Vagina (tissue), 2 donors: ENCODE results near the gene BORCS6. TPM values are rescaled to one million over a fixed set of nuclear protein-coding genes. Genes with fewer than 3 reads are reported as not detected.

Experiments used
- DNase-seq, 2 donors: peaks; one replicate each; pipeline ENCODE4 v3.0.0-alpha.2; 2017; ENCODE audit errors: extremely low spot score in 2 of 2
- H3K27ac ChIP-seq: fragments of 200-600 bp; sonication (generic); one replicate; pipeline ENCODE4 v1.5.1; 2019
- H3K27me3 ChIP-seq: fragments of 200-600 bp; sonication (generic); one replicate; pipeline ENCODE4 v1.5.1; 2019
- H3K36me3 ChIP-seq, 2 donors: fragments of 200-600 bp; sonication (generic); one replicate each; pipeline ENCODE4 v1.5.1; 2017 to 2019
- H3K4me1 ChIP-seq: fragments of 200-600 bp; sonication (generic); one replicate; pipeline ENCODE4 v1.5.1; 2019
- H3K4me3 ChIP-seq, 2 donors: fragments of 200-600 bp; sonication (generic); 1 replicate in 1 of 2; 2 replicates in 1 of 2; pipeline ENCODE4 v1.5.1; 2016 to 2019
- H3K9me3 ChIP-seq: fragments of 200-600 bp; sonication (generic); one replicate; pipeline ENCODE4 v1.5.1; 2019
- CTCF ChIP-seq, 3 experiments: fragments of 450-650 bp in 2 of 3; fragments of 200-600 bp in 1 of 3; sonication (generic) in 1 of 3; IDR thresholded peaks; one replicate each; pipeline ENCODE4 v1.5.1; 2017 to 2019; ENCODE audit warnings: antibody characterized with exemption in 3 of 3, mild to moderate bottlenecking in 2 of 3, moderate library complexity in 2 of 3
- POLR2A ChIP-seq, 2 donors: fragments of 450-650 bp; IDR thresholded peaks; one replicate each; pipeline ENCODE4 v1.6.1; 2017; ENCODE audit warnings: antibody characterized with exemption in 2 of 2, mild to moderate bottlenecking in 2 of 2, moderate library complexity in 2 of 2
- POLR2AphosphoS5 ChIP-seq, 2 donors: sonication (generic); formaldehyde crosslinking; IDR thresholded peaks; one replicate each; pipeline ENCODE4 v1.9.0; 2017; ENCODE audit warnings: antibody characterized with exemption in 2 of 2, mild to moderate bottlenecking in 2 of 2, low read depth in 1 of 2; ENCODE audit not compliant: insufficient read depth in 1 of 2
- intact Hi-C: fragments of 100-400 bp; cut with DNase I; formaldehyde crosslinking; loops from one replicate; pipeline ENCODE4 v1.15.1; 2023
- total RNA-seq: library from RNA; depleted of rRNA; stranded (reverse); fragments of >200 nt; gene quantifications from one replicate; pipeline ENCODE4 v1.2.3, GENCODE V29; 2016

The BORCS6 gene
- total RNA-seq, 1 donor from 2014 or later = 9.6 TPM

GRCh38 chr17:8155231-8155995 lies 34.6 kb downstream of the BORCS6 start:
- no peaks in the 10 kb centered on the region for H3K9me3 ChIP-seq
- peaks cover 45% of the 10 kb centered on the region for H3K4me1 ChIP-seq
- H3K27me3 ChIP-seq = no peaks in the 10 kb centered on the region
- H3K4me3 ChIP-seq = peak overlapping the region; percentile 84 to 98
- peaks cover 0 to 8% of the 10 kb centered on the region in 2 donors for H3K36me3 ChIP-seq
- peak overlapping the region; percentile 100 for H3K27ac ChIP-seq
- intact Hi-C loops = no loop called here
- no peak for TF ChIP-seq POLR2A (IDR thresholded peaks at IDR 0.05)
- TF ChIP-seq CTCF (IDR thresholded peaks at IDR 0.05) = no peak
- no peak for TF ChIP-seq POLR2AphosphoS5 (IDR thresholded peaks at IDR 0.05; ENCODE audit: insufficient read depth in 1 of 2, low read depth in 1 of 2)
- no peak for DNase-seq

GRCh38 chr17:8154608-8155155 lies 35.3 kb downstream of the BORCS6 start:
- TF ChIP-seq POLR2A (IDR thresholded peaks at IDR 0.05) (peak in 1 of 2 donors; percentile 18), POLR2AphosphoS5 (IDR thresholded peaks at IDR 0.05; ENCODE audit: insufficient read depth in 1 of 2, low read depth in 1 of 2) (no peak), CTCF (IDR thresholded peaks at IDR 0.05) (no peak)
- Histone ChIP-seq H3K4me1 (peaks cover 49% of the 10 kb centered on the region), H3K27me3 (no peaks in the 10 kb centered on the region), H3K27ac (peak overlapping the region; percentile 100), H3K9me3 (no peaks in the 10 kb centered on the region), H3K36me3 (peaks cover 2 to 16% of the 10 kb centered on the region in 2 donors), H3K4me3 (peak overlapping the region; percentile 84 to 98)
- DNase-seq = no peak
- intact Hi-C loops = no loop called here

- H3K9me3 ChIP-seq = no peaks in the 10 kb centered on the region
- DNase-seq = peak in 1 of 2 donors; percentile 100
- no peaks in the 10 kb centered on the region for H3K27me3 ChIP-seq
- peaks cover 8 to 17% of the 10 kb centered on the region in 2 donors for H3K36me3 ChIP-seq
- peaks cover 49% of the 10 kb centered on the region for H3K4me1 ChIP-seq
- intact Hi-C loops = no loop called here
- TF ChIP-seq CTCF (IDR thresholded peaks at IDR 0.05) (no peak), POLR2A (IDR thresholded peaks at IDR 0.05) (peak in 1 of 2 donors; percentile 91), POLR2AphosphoS5 (IDR thresholded peaks at IDR 0.05; ENCODE audit: insufficient read depth in 1 of 2, low read depth in 1 of 2) (peak; percentile 100)
- H3K4me3 ChIP-seq = peak overlapping the region; percentile 84 to 98
- H3K27ac ChIP-seq = peak overlapping the region; percentile 100
Observed at GRCh38 chr17:8153957-8154607, 35.9 kb downstream of the BORCS6 start.

- intact Hi-C loops = no loop called here
Observed at GRCh38 chr17:8153525-8153956, 36.4 kb downstream of the BORCS6 start.

More at GRCh38 chr17:8153525-8153956, 36.4 kb downstream of the BORCS6 start:
- Histone ChIP-seq H3K27ac (peak overlapping the region; percentile 100), H3K4me3 (peak overlapping the region; percentile 84 to 98), H3K9me3 (no peaks in the 10 kb centered on the region), H3K36me3 (peaks cover 11 to 22% of the 10 kb centered on the region in 2 donors), H3K4me1 (peaks cover 49% of the 10 kb centered on the region), H3K27me3 (no peaks in the 10 kb centered on the region)
- DNase-seq = peak in 1 of 2 donors; percentile 96
- peak in 1 of 2 donors; percentile 61 for TF ChIP-seq POLR2AphosphoS5 (IDR thresholded peaks at IDR 0.05; ENCODE audit: insufficient read depth in 1 of 2, low read depth in 1 of 2)
- peak in 1 of 2 donors; percentile 60 for TF ChIP-seq POLR2A (IDR thresholded peaks at IDR 0.05)
- no peak for TF ChIP-seq CTCF (IDR thresholded peaks at IDR 0.05)
